GM19455 (cell line): ENCODE data around the gene HS2ST1.
"Not testable (repeated sequence)": the region's sequence is repeated elsewhere in the genome, so short reads cannot be mapped to it uniquely, and the experiment has no call there.

Source experiments
- ATAC-seq: cut with Tn5 transposase; IDR thresholded peaks from one replicate; pipeline ENCODE4 v1.9.1; 2021; ENCODE audit not compliant: unreplicated experiment

Gene HS2ST1

DNA sequence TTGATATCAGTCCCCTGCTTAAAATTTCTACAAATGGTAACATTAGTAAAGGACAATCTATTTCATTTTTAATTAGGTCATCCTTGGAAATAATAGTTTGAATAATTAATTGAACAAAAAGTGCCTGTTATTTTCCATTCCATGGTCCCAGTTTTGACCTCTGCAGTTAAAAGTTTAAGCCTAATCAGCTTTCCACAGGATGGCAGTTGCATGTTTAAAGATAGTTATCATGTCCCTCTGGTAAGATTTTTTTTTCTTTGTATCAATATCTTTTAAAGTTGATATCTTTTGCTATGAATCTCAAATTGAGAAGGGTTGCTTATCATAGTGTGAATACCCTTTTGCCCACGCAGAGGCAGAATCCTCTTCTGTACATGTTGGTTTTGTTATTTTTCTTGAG lies 90.4 kb downstream of the HS2ST1 start:
- no peak for ATAC-seq

GRCh38 chr1:87007323-87007722 lies 92.9 kb downstream of the HS2ST1 start:
- ATAC-seq = no peak

DNA sequence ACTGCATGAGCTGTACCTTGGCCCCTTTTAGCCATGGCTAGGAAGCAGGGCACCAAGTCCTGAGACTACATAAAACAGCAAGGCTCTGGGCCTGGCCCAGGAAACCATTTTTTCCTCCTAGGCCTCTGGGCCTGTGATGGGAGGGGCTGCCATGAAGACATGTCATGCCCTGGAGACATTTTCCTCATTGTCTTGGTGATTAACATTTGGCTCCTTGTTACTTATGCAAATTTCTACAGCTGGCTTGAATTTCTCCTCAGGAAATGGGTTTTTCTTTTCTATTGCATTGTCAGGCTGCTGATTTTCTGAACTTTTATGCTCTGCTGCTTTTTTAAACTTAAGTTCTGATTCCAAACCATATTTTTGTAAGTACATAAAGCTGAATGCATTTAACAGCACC lies 99.0 kb downstream of the HS2ST1 start:
- not testable (repeated sequence) for ATAC-seq

DNA sequence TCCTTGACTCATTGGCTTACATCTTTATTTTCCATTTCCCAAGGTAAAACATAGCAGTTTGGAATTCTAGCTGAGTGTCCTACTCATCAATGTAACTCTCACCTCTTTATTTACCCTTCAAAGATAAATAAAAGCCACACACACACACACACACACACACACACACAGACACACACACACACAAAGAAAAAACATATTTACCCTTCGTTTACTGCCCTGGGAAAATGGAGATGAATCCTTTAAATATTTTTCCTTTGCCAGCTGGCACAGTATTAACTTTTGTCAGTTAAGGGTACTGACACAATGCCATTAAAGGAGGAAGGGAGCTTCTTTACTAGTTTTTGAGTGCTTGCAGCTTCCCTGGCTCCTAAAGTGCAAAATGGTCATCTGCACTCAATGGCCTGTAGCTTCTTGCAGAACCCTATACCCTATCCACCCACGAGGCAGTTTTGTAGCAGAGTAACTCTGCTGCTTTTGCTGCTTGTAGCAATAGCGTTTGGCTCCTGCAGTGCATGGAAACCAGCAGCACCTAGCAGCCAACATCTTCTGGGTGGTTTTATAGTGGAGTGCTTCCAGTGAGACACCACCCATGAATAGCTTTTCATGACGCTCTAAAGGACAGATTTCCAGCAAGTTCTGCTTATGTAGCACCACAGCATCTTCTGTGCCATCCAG lies 103.7 kb downstream of the HS2ST1 start:
- ATAC-seq = no peak

- no peak for ATAC-seq
These were observed 108.9 kb downstream of the HS2ST1 start for GRCh38 chr1:87023326-87023725.

GRCh38 chr1:87024936-87025540 lies 110.6 kb downstream of the HS2ST1 start:
- ATAC-seq = peak; percentile 62

- ATAC-seq = not testable (repeated sequence)
These were observed 113.1 kb downstream of the HS2ST1 start for GRCh38 chr1:87027561-87027960.

- ATAC-seq = no peak
These were observed 114.1 kb downstream of the HS2ST1 start for GRCh38 chr1:87028576-87028975.

DNA sequence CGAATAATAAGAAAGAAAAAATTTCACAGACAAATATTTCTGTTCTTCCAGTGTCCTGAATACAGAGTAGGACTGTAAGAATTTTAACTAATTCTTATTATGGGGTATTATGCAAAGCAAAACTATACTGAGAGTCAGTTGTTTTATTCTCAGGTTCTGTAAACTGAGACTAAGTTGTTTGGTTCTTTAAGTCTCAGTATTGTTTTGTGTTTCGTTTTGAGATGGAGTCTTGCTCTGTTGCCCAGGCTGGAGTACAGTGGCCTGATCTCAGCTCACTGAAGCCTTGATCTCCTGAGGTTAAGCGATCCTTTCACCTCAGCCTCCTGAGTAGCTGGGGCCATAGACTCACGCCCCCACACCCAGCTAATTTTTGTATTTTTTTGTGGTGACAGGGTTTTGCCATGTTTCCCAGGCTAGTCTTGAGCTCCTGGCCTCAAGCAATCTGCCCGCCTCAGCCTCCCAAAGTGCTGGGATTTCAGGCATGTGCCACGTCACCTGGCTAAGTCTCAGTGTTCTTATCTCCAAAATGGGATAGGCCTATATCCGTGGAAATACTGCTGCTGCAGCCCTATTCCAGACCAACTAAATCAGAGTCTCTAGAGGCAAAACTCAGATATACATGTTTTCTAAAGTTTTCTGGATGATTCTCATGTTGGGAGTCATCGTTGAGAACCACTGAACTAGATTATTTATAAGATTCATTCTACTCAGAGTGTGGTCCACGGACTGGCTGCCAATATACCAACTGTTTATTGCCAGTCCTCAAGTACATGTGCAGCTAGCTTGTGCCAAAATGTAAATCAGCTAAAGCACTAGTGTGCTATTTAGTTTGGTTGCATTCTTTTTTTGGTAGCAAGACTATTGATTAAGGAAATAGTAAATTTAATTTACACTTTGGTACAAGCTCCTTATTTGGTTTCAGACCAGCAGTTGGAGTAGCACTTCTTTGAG lies 116.6 kb downstream of the HS2ST1 start:
- peak; percentile 94 for ATAC-seq

- ATAC-seq = no peak
These were observed 119.9 kb downstream of the HS2ST1 start for GRCh38 chr1:87034351-87034750.

DNA sequence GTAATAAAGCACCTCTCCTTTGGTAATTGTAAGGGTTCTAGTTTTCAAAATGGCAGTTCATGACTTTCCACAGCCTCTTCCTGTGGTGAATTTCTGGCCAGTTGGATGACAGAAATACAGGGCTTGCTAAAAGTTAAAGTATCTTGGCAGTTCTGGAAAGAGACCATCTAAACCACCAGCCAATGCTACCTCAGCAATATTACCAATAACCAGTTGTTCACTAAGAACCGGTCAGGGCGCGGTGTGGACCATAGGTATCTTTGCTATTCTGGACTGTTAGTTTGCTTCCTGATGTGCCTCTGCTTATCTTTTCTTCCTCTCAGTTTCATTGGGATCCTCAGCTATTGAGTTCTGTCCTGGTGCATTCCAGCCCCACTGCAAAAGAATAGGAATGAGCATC lies 124.7 kb downstream of the HS2ST1 start:
- ATAC-seq = no peak

DNA sequence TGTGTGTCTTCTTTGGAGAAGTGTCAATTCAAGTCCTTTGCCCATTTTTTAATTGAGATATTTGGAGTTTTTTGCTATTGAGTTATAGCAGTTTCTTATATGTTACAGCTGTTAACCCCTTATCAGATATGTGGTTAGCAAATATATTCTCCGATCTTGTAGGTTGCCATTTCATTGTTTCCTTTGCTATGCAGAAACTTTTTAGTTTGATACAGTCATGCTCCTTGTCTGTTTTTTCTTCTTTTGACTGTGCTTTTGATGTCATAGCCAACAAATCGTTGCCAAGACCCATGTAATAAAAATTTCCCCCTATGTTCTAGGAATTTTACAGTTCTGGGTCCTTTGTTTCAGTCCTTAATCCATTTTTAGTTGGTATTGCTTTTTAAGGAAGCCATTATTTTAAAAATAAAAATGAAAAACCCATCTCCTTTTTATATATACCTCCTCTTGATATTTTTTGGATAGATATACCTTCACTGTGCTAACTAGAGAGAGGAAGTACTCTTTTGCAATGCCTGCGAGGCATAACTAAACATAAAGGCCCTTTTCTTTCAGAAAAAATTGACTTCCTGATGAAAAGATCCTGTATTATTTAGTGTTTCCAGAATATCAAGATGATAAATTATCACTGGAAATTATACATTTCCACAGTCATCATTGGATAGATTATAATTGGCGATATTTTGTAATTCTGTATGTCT lies 127.8 kb downstream of the HS2ST1 start:
- no peak for ATAC-seq

GRCh38 chr1:87044424-87044823 lies 130.0 kb downstream of the HS2ST1 start:
- ATAC-seq = peak; percentile 43

DNA sequence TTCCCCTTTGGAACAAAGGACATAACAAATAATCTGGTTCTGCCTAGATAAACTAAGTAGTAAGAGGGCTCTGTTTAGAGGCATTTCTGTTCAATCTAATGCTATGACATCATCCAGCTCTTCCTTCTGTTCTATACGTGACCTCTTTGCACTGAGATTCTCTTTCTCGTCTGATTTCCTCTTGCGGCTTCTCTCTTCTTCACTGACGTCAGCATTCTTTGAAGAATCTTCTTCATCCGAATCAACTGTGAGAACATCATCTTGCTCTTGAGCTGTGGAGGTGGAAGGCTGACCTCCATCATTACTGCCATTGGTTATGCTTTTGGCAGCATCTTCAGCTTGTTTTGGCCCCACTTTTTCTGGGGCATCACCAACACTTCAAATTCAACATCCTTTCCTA lies 130.4 kb downstream of the HS2ST1 start:
- peak; percentile 68 for ATAC-seq

- no peak for ATAC-seq
These were observed 131.4 kb downstream of the HS2ST1 start for GRCh38 chr1:87045761-87046304.

DNA sequence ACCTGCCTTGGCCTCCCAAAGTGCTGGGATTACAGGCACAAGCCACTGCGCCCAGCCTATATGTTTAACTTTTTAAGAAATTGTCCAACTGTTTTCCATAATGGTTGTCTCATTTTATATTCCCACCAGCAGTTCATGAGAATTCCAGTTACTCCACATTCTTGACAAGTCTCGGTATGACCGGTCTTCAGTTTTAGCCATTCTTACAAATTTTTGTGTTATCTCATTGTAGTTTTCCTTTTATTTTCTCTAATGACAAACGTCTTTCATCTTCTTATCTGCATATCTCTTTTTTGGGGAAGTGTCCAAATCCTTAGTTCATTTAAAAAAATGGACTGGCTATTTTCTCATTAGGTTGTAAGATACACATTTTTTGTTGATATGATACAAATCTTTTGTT lies 132.5 kb downstream of the HS2ST1 start:
- ATAC-seq = no peak

- ATAC-seq = no peak
These were observed 133.8 kb downstream of the HS2ST1 start for GRCh38 chr1:87048237-87048636.

DNA sequence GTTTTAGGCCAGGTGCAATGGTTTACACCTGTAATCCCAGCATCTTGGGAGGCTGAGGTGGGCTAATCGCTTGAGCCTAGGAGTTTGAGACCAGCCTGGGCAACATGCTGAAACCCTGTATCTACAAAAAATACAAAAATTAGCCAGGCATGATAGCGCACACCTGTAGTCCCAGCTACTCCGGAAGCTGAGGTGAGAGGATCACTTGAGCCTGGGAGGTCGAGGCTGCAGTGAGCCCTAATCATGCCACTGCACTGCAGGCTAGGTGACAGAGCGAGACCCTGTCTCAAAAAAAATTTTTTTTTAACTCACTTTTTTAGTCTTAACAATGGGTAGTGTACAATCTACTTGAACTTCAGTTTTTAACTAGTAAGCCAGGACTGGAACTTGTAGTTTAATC lies 137.5 kb downstream of the HS2ST1 start:
- no peak for ATAC-seq

- no peak for ATAC-seq
These were observed 138.0 kb downstream of the HS2ST1 start for GRCh38 chr1:87052400-87052799.

GRCh38 chr1:87052961-87053360 lies 138.5 kb downstream of the HS2ST1 start:
- no peak for ATAC-seq

DNA sequence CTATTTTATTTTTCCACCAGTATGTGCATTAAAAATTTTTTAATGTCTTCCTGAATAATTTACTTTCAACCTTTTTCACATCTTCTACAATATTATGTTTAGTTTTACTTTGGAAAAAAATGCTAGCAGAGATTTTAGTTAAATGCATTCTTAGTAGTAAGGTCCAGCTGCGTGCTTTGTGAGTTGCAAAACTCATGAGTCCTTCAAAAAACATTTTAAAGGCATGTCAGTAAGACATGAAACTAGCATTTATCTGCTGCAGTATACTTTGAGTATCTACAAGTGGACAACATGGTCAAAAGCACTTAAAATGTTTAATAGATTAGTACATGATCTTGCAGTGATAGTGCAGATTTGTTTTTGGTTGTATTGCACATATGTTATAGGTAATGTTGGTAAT lies 139.0 kb downstream of the HS2ST1 start:
- ATAC-seq = no peak
